ENCODE measurements around the gene KLHL30.

KLHL30 gene

GRCh38 chr2:238125127-238125885 is 13.2 kb upstream of the KLHL30 start:
- DNase-seq (ENCODE audit: low read depth), result no peak
- TF ChIP-seq CTCF (IDR thresholded peaks at IDR 0.05; ENCODE audit: insufficient read depth, low read depth, low read length, missing control alignments), result no peak

GRCh38 chr2:238126338-238126737 is 12.1 kb upstream of the KLHL30 start:
- no peak for TF ChIP-seq CTCF (IDR thresholded peaks at IDR 0.05; ENCODE audit: insufficient read depth, low read depth, low read length, missing control alignments)
- H3K4me3 ChIP-seq (ENCODE audit: low read depth, low read length), result no peak overlapping the region
- no peak for DNase-seq (ENCODE audit: low read depth)

More at GRCh38 chr2:238125127-238125885, 13.2 kb upstream of the KLHL30 start:
- H3K4me3 ChIP-seq (ENCODE audit: low read depth, low read length), result no peak overlapping the region

- H3K4me3 ChIP-seq (ENCODE audit: low read depth, low read length), result no peak overlapping the region
- TF ChIP-seq CTCF (IDR thresholded peaks at IDR 0.05; ENCODE audit: insufficient read depth, low read depth, low read length, missing control alignments), result no peak
- DNase-seq (ENCODE audit: low read depth), result no peak
Measured at GRCh38 chr2:238126775-238127164, 11.7 kb upstream of the KLHL30 start.

GRCh38 chr2:238127165-238128060 is 11.1 kb upstream of the KLHL30 start:
- no peak for DNase-seq (ENCODE audit: low read depth)
- no peak overlapping the region for H3K4me3 ChIP-seq (ENCODE audit: low read depth, low read length)
- no peak for TF ChIP-seq CTCF (IDR thresholded peaks at IDR 0.05; ENCODE audit: insufficient read depth, low read depth, low read length, missing control alignments)

- H3K4me3 ChIP-seq (ENCODE audit: low read depth, low read length), result no peak overlapping the region
- no peak for DNase-seq (ENCODE audit: low read depth)
- no peak for TF ChIP-seq CTCF (IDR thresholded peaks at IDR 0.05; ENCODE audit: insufficient read depth, low read depth, low read length, missing control alignments)
Measured at GRCh38 chr2:238128061-238128440, 10.4 kb upstream of the KLHL30 start.

GRCh38 chr2:238128534-238129001 is 9.9 kb upstream of the KLHL30 start:
- DNase-seq (ENCODE audit: low read depth), result no peak
- TF ChIP-seq CTCF (IDR thresholded peaks at IDR 0.05; ENCODE audit: insufficient read depth, low read depth, low read length, missing control alignments), result no peak
- H3K4me3 ChIP-seq (ENCODE audit: low read depth, low read length), result no peak overlapping the region
